ENCODE results near the gene ABHD16A.

ABHD16A gene

DNA sequence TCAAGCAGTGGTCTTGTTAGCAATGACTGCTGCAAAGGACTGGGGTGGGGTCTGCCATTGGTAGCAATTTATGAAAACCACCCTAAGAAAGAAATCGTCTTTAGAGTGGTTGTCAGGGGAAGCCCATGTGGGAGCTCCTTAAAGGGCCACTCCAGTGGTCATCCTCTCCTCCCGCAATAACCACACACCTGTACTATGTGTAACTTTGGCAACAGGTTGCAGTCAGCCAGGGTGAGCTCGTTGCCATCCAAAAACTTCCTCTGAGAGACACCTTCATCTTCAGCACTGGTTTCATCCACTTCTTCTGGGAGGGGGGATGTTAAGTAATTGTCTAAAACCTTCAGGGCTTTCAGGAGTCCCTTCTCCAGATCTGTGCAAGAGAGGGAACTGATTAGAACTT, 28.9 kb upstream of the ABHD16A start:
- no peak for DNase-seq (ENCODE audit: low read depth in 2 of 2, low spot score in 1 of 2)

DNA sequence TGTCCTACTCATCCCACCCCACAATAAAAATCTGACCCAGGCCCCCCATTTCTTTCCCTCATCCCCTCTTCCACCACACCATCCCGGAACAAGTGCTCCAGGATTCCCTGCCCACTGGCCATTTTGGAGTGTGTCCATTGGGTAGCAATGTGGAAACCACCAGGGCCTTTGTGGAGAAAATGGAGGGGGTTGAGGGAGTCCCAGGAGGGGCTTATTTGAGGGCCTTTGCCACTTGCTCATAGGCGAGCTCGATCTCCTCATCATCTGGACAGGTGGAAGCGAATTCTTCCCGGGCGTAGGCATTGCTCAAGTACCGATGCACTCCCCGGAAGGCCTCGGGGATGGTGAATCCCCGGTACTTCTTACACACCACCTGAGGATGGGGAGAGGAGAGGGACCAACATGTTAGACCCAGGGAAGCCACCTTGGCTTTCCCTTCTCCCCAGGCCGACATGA, 27.5 kb upstream of the ABHD16A start:
- no peak for DNase-seq (ENCODE audit: low read depth in 2 of 2, low spot score in 1 of 2)

- DNase-seq (ENCODE audit: low read depth in 2 of 2, low spot score in 1 of 2), result peak; percentile 36 to 48
Measured at GRCh38 chr6:31729979-31730630, 27.0 kb upstream of the ABHD16A start.

DNA sequence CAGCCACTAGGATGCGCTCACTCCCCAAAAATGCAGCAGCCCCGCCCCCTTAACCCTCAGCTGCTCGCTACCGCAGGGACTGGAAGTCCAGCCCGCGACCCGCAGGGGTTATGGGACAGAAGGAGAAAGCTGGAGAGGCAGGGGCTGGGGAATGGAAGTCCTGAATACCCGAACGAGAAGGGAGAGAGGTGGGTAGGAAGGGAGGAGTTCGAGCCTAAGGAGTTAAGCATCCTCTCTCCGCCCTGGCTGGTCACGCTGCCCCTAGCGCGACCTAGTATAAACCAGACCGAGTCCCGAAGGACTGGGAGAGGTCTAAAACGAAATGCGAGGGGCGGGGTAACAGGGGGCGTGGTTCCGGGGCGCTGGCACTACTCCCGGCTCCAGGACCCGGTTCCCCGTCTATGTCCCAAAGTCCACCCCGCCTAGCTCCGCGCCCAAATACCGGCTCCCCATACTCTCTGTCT, 26.4 kb upstream of the ABHD16A start:
- peak; percentile 62 for DNase-seq (ENCODE audit: low read depth in 2 of 2, low spot score in 1 of 2)

DNA sequence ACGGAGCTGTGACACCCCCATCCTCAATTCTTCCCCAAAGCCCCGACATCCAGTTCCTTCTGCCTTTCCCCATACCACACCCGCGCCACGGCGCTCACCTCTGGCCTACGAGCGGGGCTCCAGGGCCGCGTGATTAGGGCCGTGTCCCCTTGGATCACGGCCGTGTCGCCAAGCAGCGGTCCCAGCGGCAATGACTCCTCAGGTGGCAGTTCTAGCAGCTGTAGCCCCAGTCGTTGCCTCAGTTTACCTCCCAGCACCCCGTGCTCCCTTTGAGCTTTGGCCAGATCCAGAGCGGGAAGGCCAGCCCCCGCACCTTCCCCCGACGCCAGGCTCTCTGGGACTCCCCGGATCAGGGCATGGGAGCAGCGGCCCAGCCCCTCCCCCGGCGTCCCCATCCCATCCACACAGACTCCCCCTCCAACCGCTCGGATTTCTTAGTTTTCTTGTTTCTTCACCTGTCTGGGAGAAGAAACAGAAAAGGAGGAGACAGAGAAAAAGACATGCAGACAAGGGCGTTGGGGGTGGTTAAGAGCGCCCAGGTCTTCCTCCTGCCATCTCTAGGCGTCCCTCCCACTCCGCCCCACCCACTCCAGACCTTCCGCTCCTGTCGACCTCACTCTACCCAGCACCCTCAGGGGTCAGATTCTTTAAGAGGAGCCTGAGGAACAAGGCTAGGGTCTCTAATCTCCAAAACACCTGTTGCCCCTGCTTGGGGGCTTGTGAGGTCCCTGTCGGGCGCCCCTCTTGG, 25.8 kb upstream of the ABHD16A start, which contains the start of gene DDAH2:
Gene DDAH2, minus strand, starts transcription at position 533 of the 748 bp plus-strand sequence. Its CDS starts 138 bp downstream, at position 395.
- DNase-seq (ENCODE audit: low read depth in 2 of 2, low spot score in 1 of 2), result no peak

- no peak for DNase-seq (ENCODE audit: low read depth in 2 of 2, low spot score in 1 of 2)
Measured at GRCh38 chr6:31727717-31728671, 24.9 kb upstream of the ABHD16A start.

GRCh38 chr6:31727034-31727716, 24.1 kb upstream of the ABHD16A start:
- DNase-seq (ENCODE audit: low read depth in 2 of 2, low spot score in 1 of 2), result no peak

DNA sequence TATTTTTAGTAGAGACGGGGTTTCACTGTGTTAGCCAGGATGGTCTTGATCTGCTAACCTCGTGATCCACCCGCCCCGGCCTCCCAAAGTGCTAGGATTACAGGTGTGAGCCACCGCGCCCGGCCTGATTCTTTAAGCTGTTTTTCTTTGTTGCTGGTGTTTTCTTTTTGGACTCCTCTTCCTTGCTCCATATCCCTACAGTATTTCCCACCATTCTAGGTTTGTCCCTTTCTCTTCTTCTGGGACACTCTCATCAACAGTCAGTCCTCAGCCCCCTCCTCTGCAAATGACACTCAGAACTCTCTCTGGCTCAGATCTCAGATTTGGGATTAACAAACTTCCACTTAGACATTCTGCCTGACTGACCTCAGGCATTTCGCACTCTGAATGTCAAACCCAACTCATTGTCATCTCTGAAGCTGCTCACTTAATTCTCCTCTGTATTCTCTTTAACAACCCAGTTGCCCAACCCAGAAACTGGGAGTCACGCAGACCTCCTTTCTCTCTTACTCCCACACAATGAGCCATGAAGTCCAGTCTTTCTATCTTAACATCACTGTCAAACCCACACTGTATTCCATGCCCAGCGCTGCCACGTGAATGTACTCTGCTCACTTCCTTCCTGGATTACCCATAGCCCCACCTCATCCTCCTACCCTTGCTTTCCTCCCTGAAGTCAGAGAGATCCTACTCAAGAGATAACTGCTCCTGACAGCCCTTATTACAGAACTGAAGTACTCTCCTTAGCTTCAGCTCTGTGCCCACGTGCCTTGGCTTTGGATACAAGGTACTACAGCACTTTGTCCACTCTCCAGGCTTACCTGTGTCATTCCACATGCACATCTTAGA, 22.6 kb upstream of the ABHD16A start:
- no peak for DNase-seq (ENCODE audit: low read depth in 2 of 2, low spot score in 1 of 2)

- no peak for DNase-seq (ENCODE audit: low read depth in 2 of 2, low spot score in 1 of 2)
Measured at GRCh38 chr6:31723980-31724691, 21.0 kb upstream of the ABHD16A start.

- no peak for DNase-seq (ENCODE audit: low read depth in 2 of 2, low spot score in 1 of 2)
Measured at GRCh38 chr6:31723245-31723979, 20.3 kb upstream of the ABHD16A start, which contains the start of gene MPIG6B. TSS of gene MPIG6B (plus strand) at chr6:31723373. CDS start at chr6:31723384, 11 bp downstream.

DNA sequence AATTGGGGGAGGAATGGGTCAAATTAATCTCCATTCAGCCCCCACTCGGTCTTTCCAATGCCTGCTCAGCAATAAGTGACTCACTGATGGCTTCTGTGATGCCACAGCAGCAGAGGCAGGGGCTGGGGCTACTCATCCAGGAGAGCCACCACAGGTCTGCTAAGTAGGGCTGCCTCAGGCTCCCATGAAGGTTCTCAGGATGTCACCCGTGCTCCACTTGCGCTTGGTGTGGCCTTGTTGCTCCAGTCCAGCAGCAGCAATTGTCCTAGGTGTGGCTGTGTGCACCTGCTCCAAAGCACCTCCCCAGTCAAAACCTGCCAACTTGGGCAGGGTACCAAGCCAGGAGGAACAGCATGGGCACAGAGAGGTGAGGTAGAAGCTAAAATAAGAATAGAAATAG, 19.0 kb upstream of the ABHD16A start:
- DNase-seq (ENCODE audit: low read depth in 2 of 2, low spot score in 1 of 2), result no peak

DNA sequence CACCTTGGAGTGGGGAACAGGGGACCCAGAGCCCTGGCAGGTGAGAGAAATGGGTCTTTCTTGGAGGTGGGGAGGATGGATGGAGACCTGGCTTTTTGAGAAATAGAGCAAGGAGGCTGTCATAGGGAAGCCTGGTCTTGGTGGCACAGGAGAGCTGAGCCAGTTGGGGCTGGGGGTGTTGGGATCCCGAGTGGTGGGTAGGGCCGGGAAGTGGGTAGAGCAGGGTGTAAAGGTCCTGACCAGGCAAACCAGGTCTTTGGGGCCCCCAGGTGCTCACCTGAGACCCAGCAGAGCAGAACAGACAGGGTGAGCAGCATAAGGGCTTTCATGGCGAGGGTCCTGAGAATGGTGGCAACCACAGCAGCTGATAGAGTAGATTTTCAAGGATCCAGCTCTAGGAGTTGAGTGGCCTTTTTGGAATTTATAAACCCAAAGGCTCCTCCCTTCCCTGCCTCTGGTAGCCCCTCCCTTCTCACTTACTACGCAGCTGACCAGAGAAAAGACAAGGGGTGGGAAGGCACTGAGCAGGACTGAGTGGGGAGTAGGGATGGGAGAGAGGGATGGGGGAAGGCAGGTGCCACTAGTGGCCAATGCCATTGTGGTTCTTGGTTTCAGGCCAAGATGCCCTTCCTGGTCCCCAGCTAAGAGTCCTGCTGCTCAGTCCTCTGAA, 18.4 kb upstream of the ABHD16A start, which contains the start of gene LY6G6C:
Gene LY6G6C, minus strand, starts transcription at position 396 of the 670 bp plus-strand sequence. Its CDS starts 67 bp downstream, at position 329.
- no peak for DNase-seq (ENCODE audit: low read depth in 2 of 2, low spot score in 1 of 2)

DNA sequence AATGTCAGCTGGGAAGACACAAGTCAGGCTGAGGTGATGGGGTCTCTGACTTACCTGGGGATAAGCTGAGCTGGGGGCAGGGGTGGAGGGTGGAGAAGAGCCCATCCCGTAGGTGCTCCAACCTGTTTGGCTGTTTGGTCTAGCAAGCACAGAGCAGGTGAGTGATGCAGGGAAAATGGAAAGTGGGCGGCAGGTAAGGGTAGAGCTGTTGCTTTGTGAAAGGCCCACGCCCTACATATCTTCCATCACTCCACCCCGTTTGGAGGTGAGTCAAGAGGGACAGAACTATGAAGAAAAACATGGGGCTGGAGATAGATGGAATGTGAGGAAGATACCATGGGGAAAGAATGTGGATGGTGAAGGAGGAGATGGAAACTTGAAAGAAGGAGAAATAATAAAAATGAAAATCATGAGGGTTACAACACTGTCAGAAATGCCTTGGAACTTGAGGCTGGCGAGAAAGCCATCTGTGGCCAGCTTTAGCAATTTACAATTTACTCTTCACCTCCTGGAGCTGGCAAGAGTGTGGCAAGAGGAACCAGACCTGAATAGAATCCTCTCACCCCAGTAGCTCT, 17.2 kb upstream of the ABHD16A start:
- no peak for DNase-seq (ENCODE audit: low read depth in 2 of 2, low spot score in 1 of 2)

- DNase-seq (ENCODE audit: low read depth in 2 of 2, low spot score in 1 of 2), result no peak
Measured at GRCh38 chr6:31719001-31719400, 15.9 kb upstream of the ABHD16A start.

DNA sequence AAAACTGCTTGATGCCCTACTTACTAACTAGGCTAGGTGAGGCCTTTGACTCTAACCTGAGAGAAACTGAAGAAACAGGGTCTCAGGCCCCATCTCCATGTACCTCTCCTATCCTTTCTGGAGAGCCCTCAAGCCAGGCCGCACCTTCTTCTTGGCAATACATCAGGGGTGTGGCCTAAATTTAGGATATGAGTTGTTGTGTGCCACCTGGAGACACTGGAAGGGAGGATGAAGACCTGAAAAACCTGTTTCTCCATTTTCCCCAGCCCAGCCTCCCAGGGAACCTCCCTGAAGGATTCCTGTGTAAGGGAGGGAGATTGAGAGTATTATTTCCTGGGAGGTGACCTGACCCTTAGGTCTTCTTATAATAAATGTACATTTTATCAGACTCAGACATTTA, 15.1 kb upstream of the ABHD16A start:
- no peak for DNase-seq (ENCODE audit: low read depth in 2 of 2, low spot score in 1 of 2)

DNA sequence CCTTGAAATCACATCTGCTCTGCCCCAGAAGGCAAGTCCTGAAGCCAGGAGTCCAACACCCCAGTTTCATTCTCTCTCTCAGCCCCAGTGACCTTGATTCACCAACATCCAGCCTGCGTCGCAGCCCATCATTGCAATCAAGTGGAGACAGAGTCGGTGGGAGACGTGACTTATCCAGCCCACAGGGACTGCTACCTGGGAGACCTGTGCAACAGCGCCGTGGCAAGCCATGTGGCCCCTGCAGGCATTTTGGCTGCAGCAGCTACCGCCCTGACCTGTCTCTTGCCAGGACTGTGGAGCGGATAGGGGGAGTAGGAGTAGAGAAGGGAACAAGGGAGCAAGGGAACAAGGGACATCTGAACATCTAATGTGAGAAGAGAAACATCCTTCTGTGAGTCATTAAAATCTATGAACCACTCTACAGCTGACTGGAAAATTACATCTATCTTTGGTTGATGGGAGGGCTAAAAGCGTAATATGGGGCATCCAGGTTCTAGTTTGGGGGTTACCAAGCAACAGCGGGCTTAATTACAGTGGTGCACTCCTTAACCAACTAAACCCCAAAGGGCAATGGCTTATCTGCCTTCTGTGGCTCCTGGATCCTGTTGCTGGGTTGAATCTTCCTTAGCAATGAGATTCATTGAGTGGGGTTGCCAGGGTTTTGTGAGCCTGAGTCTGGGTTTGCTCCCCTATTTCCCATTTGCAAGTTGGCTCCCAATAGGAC, 14.5 kb upstream of the ABHD16A start:
- DNase-seq (ENCODE audit: low read depth in 2 of 2, low spot score in 1 of 2), result no peak

All from stimulated activated CD8-positive, alpha-beta memory T cell treated with anti-CD3 and anti-CD28 coated beads, Interleukin-4, amount 100 ng/mL, for 4 hours (primary cell).